Heart left ventricle (tissue), 13 donors: ENCODE measurements around the gene COL4A4.

Experiments used
- POLR2A ChIP-seq, 2 donors: fragments of 450-650 bp; IDR thresholded peaks; one replicate each; pipeline ENCODE4 v1.6.1; 2017; ENCODE audit warnings: antibody characterized with exemption in 2 of 2, mild to moderate bottlenecking in 2 of 2, moderate library complexity in 2 of 2
- TF ChIP-seq, protein P1 (sequence below), 12 donors: fragments of 200-600 bp; sonication (generic) in 4 of 12; IDR thresholded peaks; one replicate each; pipeline versions ENCODE4 v1.5.0 to v1.8.0; 2018 to 2022; ENCODE audit warnings: antibody characterized with exemption in 12 of 12, mild to moderate bottlenecking in 5 of 12
- donor health status: ischemic (EF 13 %, LVEDD 7.1; RV severe dilation, severe dysfunction).
- donor health status: DM: no; HTN: yes; CAD: no.
- donor health status: DM: no; HTN: no; CAD: no.
- donor health status: ischemic (EF 25% LVEDD 6.9; RV normal size, moderate dysfunction).
- donor health status: ischemic (EF 25% LVEDD 5.7; RV mildly dilated, moderate dysfunction).
- donor health status: ischemic (EF 35%, LVEDD 5.7; RV mildly dilated, moderate dysfunction).
- donor health status: nonischemic (EF 11% LVEDD 7.7; RV severe dilation, severe dysfunction).
- donor health status: DM: yes; HTN: yes; CAD: no.
- donor health status: PGD.
- donor health status: ischemic (EF 29% LVEDD 5.4; RV normal size, mild dysfunction).
- donor health status: nonischemic (EF 23%, LVEDD 6.1; RV moderate dilation, normal function).

DNA sequence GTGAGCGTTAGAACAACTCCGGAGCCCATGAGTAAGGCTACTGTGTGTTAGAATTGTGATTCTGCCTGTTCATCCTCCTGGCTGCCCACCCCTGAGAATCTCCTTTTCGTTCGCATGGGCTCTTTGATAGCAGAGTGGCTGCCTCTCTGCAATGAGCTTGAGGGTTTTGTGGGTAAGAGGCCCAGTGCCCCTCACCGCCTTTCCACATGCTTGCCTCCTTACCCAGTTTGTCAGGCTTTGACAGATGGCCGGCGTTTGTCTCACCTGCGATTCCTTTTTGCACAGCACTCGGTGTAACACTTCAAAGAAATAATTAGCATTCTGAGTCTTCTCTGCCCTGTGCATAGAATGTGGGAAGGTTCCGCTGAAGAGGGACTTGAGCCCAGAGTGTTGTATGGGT, 190.2 kb downstream of the COL4A4 start:
- TF ChIP-seq POLR2A (IDR thresholded peaks at IDR 0.05): no peak
- TF ChIP-seq, protein P1, sequence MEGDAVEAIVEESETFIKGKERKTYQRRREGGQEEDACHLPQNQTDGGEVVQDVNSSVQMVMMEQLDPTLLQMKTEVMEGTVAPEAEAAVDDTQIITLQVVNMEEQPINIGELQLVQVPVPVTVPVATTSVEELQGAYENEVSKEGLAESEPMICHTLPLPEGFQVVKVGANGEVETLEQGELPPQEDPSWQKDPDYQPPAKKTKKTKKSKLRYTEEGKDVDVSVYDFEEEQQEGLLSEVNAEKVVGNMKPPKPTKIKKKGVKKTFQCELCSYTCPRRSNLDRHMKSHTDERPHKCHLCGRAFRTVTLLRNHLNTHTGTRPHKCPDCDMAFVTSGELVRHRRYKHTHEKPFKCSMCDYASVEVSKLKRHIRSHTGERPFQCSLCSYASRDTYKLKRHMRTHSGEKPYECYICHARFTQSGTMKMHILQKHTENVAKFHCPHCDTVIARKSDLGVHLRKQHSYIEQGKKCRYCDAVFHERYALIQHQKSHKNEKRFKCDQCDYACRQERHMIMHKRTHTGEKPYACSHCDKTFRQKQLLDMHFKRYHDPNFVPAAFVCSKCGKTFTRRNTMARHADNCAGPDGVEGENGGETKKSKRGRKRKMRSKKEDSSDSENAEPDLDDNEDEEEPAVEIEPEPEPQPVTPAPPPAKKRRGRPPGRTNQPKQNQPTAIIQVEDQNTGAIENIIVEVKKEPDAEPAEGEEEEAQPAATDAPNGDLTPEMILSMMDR (IDR thresholded peaks at IDR 0.05): no peak
